Activated CD8-positive, alpha-beta memory T cell treated with anti-CD3 and anti-CD28 coated beads, Interleukin-2, amount 50 U/mL, for 1 hour (primary cell): Measurements from ENCODE around the gene C22orf39.

ENCODE experiments used
- DNase-seq: peaks from one replicate; pipeline ENCODE4 v3.0.0-alpha.2; 2020; ENCODE audit errors: extremely low read depth

C22orf39 gene

DNA sequence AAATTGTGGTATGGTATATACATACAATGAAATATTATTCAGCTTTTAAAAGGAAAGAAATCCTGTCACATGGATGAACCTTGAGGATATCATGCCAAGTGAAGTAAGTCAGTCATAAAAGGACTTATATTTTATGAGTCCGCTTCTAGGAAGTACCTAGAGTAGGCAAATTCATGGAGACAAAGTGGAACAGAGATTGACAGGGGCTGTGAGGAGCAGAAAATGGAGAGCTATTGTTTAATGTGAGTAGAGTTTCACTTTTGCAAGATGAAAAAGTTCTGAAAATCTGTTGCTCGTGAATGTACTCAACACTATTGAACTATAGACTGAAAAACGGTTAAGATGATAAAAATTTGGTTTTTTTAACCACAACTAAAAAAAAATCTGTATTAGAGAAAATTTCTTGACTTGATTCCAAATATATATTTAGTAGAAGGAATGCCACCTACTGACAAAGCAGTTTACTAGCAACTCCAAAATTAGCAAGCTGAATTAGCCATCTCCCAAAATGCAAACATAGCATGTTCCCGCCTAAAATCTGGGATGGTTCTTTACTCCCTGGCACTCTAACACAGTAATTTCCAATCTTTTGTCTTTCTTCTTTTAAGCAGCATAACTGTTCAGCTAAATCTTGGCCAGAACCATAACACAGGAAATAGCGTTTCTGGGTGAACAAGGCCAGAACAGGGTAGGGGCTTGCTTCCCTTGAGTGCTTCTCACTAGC, 30.0 kb upstream of the C22orf39 start:
- no peak for DNase-seq

DNA sequence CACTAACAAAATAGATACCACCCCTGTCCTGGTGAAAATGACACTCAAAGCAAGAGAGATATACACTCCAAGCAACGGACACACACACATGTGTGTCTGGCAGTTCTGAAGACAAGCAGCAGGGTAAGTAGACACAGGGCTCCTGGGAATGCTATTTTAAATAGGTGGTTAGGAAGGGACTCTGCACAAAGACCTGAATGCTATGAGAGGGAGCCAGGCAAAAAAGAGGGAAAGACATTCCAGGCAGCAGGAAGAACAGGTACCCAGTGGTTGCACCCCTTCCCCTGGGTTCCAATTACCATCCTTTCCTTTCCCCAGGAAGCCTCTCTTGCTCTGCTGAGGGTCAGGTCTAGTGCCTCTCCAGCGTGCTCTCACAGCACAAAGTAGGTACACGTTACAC, 28.5 kb upstream of the C22orf39 start:
- no peak for DNase-seq

DNA sequence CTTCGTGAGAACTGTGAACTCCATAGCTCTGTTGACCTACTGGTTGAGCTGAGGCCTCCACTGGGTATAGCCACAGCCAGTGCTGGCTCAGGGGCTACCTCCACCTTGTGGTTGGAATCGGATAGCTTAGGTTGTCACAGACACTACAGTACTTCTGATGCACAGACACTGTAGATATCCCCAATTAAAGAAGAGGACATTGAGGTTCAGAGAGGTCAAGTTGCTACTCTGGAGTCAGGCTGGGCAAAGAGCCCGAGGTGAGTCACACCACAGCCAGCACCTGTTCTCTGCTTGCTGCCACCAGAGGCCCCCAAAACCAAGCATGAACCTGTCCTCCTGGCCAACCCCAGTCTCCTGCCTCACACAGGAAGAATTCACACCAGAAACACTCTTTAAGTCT, 26.1 kb upstream of the C22orf39 start:
- no peak for DNase-seq

DNA sequence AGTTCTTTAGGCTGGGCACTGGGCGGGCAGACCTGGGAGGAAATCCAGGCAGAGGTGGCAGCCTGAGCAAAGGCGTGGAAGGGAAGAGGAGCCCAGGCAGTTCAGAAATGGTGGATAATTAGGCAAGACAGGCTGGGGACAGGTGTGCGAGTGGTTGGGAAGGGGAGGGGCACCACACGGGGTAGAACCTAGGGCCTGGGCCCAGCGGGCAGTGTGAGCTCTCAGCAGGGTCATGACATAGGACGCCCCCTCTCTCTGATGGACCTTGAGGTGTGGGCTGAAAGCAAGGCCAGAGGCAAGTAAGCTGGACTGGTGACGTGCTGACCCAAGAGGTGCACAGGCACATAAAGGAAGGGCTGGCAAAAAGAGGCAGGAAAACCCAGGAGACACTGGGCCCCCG, 24.7 kb upstream of the C22orf39 start:
- DNase-seq: no peak

DNA sequence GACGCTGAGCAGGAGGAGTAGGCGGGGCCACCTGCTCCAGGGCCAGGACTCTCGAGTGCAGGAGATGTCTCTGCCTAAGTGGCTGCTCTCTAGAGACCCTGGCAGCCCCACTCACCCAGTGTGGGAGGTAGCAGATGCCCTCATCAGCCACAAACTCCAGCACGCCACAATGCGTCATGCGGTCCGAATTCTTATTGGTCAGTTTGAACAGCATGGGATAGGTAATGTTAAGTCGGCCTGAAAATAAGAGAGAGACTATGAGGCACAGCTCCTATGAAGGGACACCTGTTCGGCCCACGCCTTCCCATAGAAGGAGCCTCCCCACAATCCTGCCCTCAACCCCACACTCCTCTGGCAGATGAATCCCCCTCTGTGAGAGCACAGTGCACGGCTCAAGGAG, 24.1 kb upstream of the C22orf39 start:
- DNase-seq: no peak

DNA sequence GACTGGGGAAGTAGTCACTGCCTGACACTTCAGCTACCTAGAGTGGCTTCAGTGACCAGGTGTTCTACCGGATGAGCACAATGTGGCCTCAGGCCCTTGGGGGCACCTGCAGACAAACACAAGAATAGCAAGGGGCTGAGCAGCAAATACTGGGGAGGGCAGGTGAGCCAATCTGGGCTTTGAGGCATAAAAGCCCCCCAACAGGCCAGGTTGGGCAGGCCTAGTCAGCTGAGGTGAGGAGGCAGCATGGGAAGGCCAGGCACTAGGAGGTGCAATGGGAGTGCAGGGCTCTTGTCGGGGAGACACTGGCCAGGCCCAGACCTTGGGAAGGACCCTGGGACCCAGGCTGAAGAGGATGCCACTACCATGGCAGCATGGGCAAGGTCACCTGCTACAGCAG, 22.5 kb upstream of the C22orf39 start:
- DNase-seq: no peak

DNA sequence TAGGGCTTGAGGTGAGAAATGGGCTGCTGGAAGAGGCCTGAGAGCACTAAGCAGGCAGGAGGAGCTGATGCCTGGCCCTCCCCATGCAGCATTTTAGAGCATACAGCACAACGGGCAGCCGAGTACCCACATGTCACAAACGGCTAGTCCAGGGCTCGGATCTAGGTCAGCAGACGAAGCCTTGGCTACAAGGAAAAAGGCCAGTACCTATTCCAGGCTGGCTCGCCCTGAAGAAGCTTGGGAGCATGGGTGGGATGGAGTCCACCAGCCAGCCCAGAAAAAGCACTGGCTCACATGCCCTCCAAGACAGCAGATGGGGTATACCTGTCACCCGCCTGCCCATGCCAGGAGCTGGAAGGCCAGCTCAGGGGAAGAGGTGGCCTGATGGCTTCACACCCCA, 21.9 kb upstream of the C22orf39 start:
- DNase-seq: no peak

DNA sequence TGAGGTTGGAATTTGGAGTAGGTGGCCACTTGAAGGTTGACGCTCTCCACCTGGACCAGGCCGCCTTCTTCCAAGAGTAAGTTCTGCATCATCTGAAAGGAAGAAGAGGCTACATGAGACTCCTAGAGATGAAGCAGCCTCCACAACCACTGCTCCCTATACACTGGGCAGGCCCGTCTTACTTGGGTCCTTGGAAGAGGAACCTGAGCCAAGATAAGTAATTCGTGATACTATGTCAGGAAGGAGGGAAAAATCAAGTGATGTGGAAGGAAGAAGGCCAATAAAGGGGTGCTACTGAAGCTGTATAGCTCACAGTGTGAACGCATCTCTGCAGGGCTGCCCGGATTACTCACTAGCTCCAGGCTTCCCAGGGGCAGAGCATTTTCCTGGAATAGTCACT, 20.4 kb upstream of the C22orf39 start:
- DNase-seq: no peak

DNA sequence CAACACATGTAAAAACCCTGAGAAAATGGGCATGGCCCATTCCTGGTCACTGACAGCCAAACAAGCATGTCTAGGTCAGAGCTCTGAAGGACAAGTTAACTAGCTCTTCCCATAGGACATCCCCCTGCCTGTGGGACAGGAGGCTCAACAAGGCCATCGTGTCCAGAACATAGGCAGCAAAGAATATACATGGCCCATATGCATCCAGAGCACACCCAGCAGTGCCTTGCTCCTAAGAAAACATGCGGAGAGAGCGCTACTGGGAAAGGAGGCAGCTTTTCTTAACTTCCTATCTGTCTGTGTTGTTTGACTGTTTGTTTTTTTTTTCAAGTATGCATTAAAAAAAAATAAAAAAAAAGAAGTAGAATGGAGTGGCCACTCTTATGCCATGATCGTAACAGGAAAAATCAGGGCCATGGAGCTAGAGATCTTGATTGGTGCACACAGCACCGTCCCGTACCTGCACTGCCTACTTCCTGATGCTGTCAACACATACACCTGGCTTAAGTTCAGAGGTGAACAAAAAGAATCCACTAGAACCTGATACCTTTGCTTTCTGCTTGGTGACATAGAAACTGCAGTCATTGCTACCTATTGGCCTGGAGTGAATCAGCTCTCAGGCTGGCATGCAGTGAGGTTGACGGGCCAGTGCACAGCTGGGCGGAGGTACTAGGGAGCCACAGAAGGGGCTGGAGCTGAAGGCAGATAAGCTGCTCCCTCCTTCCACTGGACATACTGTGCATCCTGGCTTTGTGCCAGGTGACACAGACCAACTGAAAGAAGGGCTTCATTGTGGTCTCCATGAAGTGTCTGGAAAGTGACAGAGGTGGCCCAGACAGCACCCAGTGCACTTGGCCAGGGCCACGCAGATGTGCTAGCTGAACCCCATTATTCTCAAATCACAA, 19.6 kb upstream of the C22orf39 start:
- no peak for DNase-seq

DNA sequence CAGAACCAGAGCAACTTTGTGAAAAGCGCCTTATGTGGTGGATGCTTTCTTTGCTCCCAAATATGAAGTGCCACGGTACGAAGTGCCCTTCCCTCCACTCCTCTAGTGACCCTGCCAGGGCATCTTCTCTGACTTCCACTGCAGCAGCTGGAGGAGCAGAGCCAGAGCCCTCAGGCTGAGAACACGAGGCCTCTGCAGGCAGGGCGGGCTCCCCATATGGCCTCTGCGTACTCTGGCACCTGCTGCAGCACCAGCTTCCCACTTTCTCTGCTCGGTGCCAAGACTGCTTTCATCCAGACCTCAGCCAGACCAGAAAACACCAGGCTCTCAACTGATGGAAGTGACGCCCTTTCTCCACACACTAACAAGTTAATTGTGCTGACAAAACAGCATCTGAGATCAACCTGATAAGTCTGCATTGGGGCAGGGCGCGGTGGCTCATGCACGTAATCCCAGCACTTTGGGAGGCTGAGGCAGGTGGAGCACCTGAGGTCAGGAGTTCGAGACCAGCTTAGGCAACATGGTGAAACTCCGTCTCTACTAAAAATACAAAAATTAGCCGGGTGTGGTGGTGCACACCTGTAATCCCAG, 18.7 kb upstream of the C22orf39 start:
- DNase-seq: no peak

DNA sequence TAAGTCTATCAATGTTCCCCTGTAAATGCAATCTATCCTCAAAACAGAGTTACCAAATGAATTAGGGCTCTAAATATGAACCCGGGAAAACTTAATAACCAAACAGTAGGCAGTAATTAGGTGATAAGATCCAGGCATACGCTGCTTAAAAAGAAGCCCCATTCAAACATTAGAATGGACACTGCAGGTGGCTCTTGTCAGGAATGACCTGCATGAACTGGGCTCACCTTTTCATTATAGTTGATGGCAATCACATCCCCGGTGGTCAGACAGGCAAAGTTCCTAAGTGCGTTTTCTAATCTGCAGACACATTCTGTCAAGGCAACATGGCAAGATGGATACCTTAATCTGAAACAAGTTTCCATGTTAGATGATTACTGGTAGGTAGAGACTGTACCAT, 17.5 kb upstream of the C22orf39 start:
- no peak for DNase-seq

DNA sequence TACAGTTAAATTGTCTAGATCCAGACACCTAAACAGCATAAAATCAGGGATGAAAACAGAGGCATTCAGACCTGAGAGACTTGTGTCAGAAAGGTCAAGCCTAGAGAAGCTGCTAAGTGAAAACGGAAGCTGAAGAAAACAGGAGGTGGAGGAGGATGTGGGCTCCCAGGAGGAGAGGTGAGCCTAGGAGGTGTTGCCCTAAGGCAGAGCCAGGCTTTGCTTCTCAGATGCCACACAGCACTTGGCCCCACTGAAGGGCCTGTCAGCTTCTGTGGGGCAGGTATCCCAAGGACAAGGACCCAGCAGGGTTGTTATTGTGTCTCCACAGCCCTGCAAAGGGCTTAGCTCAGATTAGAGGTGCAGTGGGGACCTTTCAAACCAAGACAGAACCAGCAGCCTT, 17.0 kb upstream of the C22orf39 start:
- DNase-seq: no peak

DNA sequence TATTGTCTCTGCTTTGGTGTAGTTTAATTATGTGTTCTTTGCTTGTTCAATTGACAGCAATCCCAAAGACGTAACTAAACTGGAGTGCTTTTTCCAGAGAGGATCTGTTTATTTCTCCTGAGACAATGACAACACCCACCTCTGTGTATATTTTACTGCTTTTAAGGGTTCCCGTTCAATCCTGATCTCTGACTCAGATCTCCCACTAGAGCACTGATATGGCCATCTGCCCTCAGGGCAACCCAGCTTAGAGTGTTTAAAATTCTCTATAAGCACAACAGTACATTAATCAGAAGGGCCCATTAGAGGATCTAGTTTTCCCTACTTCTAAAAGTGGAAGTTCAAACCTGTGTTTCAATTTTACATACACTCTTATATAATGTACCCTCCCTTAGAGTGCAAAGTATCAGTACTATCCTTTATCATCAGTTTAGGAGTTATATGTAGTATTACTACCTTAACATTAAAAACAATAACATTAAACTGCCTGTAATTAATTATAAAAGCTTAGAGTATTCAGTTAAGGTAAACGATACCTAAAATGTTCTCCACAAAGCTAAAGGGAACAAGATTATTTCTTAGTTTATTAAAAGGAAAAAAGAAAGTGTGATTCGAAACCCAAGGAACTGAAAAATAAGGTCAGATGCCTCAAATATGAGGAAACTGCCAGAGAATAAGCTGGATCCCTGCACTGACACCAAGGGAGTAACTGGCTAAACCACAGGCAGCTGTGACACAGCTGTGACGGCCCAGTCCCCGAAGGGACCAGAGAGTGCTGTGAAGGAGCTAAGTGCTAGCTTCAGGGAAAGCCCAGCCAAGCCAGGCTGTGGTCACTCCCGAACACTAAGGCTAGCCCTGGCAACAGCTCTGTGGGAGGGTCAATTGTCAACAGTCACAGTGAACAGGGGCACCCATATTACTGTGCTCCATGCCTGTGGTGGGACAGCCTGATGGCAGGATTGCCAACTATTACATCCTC, 16.3 kb upstream of the C22orf39 start:
- DNase-seq: no peak

DNA sequence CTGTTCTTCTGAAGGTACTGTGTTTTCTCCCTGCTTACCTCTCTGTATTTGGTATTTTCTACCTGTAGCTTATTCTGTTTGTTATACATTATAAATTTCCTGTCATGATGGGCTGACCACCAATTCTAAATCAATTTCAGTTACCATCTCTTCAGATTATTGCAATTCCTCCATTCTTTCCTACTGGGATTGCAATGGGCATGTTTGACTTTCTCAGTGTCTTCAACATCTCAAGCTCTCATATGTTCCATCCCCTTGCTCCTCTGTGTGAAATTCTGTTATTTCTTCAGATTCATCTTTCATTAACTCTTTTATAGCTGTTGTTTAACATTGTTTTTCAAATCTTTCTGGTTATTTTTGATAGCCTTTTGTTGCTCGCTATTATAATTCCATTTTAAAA, 15.5 kb upstream of the C22orf39 start:
- no peak for DNase-seq

DNA sequence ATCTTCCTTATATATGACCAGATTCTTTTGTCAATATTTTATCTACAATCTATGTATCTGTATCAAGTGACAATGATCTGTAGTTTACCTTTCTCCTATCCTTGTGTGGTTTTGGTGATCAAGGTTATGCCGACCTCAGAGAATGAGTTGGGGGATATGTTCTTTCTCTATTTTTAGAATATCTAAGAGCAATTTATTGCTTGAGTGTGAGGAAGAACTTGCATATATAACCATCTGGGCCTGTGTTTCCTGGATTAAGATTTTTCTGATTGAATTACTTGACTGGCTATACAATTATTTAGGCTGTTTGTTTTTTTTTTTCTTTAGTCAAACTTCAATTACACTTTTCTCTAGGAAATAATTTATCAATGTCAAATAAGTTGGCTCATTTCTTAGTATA, 14.0 kb upstream of the C22orf39 start:
- DNase-seq: no peak

DNA sequence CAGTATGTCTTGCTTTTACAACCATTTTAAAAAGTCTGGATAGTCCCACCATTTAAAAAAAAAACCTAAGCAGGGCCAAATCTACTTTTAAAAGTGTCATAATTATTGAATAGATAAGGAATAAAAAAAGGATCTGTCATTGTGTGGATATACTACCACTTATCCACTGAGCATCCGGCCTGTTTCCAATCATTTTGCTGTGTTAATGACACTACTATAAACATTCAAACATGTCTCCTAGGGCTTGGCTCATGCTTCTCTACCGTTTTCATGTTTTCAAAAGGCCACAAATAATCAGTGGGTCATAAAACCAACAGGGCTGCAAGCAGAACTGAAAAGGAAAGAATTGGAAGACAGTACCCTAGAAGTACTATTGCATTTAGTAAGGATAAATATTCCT, 12.5 kb upstream of the C22orf39 start:
- DNase-seq: no peak

DNA sequence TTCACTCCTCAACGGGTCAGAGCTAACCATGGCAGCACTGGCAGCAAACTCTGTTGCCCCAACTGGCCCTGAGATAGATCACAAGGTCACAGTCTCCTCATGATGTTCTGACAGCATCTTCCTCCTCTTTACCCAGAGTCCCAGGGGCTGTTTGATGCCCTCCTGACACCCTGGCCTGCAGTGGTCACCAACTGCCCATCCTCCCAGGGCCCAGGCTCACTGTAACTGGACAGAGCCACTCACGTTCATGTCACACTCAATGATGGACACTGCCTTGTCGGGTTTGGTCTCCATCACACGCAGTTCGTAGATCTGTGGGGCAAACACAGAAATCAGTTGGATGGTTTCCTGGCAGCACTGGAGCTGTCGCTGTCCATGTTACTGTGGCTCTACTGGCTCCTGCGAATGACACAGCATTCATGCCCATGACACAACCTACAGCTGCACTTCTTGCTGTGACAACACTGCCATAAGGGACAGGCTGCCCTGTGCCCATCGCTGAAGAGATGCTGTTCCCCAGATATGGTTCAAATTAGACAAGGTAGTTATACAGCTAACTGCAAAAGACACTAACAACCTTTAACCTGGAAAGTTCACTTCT, 10.4 kb upstream of the C22orf39 start:
- no peak for DNase-seq

DNA sequence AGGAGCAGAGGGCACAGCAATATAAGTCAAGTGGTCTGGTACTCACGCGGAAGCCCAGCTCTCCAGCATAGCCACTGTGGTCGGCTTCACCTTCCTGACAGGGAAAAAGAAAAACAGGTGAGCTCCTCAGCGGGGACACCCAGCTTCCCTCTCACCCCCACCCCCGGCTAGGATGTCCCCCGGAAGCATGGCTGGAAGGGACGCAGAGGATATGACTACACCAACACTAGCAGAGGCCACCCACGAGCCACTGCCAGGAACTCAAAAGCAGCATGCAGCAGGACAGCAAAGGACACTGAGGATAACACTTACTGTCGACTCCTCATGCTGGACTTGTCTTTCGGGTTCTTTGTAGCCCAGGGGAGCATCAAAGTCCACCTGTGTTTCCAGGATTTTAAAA, 9.0 kb upstream of the C22orf39 start:
- DNase-seq: no peak

DNA sequence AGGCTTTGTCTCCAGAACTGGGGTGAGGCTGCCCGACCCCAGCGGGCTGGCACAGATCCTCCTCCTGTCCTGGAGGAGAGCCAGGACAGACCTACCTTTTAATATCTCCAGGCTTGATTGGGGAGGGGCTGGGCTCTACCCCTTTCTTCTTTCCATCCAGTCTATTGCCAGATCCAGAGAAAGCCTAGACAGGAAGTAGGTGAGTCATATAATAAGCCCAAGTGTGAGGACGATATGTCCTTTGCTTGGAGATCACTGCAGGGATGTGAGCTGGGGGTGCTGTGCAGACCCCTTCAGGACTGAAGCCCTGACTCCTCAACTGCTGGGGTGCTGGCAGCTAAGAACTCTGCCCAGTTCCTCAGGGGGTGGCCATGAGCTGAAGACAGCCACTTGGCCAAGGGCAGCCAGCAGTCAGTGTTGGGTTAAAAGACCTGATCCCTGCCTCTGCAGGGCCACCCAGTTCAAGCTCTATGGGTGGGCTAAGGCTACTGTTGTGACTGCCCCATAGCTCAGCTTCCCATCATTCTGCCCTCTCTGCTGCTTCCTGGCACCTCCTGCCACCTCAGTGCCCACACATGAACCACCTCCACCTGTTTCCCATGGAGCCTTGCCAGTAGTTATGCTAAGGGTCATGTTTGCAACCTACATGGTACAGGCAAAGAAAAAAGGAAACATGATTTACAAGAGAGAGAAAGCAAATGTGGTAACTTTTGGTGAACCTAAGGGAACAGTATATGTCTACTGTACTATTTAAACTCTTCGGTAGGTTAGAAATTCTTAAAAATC, 8.3 kb upstream of the C22orf39 start:
- DNase-seq: no peak

DNA sequence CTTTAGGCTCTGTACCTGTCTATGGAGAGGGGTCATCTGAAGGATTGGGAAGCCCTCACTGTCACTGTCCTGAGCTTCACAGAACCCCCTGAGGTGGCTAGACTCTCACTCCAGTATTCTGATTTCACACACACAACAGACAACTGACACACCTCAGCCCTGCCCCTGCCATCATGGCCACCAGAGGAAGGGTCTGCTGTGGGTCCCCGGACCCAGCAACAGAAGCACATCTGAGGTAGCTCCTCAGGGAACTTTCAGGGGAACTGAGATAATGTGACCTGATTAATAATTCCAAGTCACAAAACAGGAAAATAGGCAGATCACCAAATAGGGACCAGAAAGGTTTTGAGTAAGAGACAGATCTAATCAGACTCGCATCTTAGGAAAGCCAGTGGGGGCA, 7.5 kb upstream of the C22orf39 start:
- no peak for DNase-seq

DNA sequence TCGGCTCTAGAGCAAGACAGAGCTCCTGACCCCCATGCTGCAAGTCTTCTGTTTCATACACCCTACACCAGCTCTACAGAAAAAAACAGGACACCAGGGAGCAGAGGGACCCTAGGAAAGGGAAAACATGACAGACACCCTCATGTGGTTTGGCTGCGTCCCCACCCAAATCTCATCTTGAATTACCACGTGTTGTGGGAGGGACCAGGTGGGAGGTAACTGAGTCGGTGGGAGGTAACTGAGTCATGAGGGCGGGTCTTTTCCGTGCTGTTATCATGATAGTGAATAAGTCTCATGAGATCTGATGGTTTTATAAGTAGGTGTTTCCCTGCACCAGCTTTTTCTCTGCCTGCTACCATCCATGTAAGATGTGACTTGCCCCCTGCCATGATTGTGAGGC, 6.6 kb upstream of the C22orf39 start:
- DNase-seq: no peak
